GM19438 (cell line): Measurements from ENCODE around the gene CALD1.
"Not testable (repeated sequence)": the region's sequence is repeated elsewhere in the genome, so short reads cannot be mapped to it uniquely, and the experiment has no call there.

Source experiments
- ATAC-seq: cut with Tn5 transposase; IDR thresholded peaks from one replicate; pipeline ENCODE4 v1.9.1; 2021; ENCODE audit warnings: low read depth; ENCODE audit not compliant: unreplicated experiment

The CALD1 gene

DNA sequence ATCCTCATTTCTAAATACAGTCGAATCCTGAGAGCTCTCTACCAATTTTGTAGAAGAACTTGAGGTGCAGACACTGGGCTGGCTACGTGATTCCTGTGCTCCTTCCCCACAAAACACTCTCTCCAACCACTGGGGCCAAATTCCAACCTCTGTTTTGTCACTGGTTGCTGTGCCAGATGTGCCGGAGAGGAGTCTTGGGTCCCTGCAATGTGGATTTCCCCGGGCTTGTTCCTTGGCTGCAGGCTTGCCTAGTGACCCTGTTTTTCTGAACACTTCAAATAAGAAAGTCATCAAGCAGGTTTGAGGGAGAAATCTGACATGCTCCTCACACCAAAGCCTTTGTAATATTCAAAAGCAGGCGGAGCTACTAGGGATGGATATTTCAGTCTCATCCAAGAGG lies 162.5 kb downstream of the CALD1 start:
- no peak for ATAC-seq

DNA sequence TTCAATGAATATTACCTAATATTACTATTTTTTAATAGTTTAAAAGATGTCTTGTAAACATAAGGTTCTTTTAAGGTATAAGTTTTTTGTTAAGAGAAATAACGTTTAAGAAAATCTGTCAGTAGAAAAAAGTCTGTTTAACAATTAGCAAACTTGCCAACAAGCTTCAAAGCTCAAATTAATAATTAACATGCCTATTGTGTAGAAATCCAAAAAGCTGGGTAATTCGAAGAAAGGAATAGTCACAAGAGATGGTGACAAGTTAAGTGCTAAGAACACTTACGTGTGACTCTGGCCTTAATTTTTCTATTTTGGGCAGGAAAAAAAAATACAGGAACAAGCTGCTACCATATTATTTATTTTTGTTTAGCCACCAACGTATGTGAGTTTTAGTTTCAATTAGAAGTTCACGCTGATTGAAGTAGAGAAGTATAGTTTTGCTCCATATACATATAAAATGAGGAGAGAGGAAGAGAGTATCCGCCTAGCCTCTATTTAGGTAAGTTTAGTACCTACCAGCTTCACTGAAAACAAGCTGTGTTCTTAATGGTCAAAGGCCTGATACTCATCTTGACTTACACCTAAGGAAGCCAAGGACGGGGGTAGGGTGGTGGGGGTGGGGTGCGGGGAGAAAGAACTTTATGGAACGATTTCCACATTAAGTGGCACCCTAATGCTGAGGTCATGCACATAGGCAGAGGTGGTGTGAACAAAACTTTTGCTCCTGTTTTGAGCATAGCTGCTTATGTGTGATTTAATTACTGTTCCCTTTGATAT lies 163.4 kb downstream of the CALD1 start:
- ATAC-seq: no peak

DNA sequence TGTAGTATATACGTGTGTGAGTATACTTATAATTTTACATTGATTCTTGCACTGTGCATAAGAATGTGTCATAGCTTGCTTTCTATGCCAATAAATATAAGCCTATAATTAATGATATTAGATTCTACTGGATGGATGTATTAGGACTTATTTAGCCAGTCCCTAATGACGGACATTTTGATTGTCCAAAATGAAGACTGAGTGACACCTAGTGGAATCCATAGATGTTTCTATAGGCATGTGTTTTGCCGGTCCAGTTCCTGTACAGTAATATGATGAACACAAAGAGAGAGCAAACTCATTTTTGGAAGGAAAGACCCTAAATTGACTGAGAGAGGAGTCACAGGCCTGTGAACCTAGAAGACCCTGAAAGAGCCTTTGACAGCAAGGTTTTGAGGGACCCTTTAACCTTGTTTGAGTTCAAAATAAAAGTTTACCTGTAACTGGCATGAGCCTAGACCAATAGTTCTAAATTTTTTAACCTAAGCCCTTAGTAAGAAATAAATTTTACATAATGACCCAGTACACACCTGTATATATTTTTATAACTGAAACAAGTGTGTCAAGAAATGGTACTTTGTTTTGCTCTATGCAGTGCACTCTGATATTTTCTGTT lies 164.5 kb downstream of the CALD1 start:
- ATAC-seq: peak; percentile 80

DNA sequence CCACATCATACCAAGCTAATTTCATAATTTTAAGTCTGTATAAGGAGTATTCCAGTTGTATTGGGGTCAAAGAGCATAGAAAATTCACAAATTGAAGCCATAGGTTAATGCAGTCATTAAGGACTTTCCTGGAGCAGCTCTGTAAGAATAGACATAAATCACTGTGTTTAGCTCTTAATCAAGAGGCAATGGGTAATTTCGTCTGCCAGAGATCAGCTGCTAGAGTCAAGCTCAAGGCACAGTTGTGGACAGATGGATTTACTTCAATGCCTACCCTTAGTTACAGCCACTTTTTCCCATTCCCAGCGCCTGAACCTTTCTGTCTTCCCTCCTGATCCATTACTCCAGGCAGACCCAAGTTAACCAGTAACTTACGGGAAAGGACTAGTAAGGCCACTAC lies 166.3 kb downstream of the CALD1 start:
- no peak for ATAC-seq

DNA sequence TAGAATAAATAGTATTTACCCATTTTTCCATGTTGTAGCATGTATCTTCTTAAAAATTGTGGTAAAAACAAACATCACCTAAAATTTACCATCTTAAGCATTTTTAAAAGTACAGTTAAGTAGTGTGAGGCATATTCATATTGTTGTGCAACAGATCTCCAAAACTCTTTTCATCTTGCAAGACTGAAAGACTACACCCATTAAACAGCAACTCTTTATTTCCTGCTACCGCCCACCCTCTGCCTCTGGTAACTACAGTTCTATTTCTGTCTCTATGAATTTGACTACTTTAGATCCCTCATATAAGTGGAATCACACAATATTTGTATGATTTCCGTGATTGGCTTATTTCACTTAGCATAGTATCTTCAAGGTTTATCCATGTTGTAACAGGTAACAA lies 166.8 kb downstream of the CALD1 start:
- ATAC-seq: no peak

DNA sequence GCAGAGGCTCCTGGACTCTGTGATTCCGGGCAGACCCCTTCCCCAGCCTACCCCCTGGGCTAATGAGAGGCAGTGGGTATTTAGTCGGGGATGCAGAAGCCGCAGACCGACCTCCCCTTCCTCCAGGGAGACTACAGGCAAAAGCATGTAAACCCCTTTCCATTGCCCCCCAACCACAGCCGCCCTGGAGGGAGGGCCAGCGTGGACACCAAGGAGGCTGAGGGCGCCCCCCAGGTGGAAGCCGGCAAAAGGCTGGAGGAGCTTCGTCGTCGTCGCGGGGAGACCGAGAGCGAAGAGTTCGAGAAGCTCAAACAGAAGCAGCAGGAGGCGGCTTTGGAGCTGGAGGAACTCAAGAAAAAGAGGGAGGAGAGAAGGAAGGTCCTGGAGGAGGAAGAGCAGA lies 167.9 kb downstream of the CALD1 start:
- ATAC-seq: no peak

DNA sequence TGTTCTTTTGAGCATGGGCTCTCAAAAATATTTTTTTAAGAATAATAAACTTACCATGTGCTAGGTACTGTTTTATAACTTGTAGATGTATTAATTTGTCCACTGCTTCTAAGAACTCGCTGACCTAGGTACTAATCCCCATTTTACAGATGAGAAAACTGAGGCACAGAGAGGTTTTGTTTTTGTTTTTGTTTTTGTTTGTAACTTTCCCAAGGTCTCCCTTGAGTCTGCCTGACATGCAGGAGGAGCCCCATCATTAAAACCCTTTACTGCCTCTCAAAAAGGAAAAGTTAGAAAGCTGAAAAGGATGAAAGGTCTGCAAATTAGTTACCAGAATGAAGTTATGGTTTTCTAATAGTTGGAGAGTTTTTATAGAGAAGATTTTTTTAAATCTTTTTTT lies 168.4 kb downstream of the CALD1 start:
- ATAC-seq: no peak

DNA sequence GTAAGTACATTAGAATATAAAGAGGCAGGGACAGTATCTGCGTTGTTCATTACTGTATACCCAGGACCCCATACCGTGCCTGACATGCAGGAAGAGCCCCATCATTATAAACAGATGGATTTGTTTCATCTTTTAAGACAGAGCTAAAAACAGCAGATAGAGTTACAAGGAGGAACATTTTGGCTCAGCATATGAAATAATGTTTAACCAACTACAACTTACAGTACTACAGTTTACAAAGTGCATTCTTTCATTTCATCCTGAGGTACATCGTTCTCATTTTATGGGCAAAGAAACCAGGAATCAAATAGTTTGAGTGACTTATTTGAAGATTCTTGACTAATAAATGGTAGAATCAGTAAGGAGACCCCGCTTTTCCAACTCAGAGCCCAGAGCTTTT lies 168.8 kb downstream of the CALD1 start:
- ATAC-seq: no peak

DNA sequence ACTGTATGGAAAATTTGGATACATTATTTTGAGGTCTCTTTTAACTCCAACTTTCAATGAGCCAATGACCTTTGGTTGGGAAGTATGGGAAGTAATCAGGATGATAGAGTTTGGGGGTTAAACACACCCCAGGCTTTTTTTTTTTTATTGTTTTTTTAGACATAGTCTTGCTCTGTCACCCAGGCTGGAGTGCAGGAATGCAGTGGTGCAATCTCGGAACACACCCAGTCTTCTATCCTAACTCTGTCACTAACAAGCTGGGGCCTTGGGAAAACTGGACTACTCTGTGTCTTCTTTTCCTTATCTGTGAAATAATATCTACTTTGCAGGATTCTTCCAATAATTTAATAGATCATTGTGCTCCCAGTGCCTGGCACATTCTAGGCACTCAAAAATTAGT lies 169.3 kb downstream of the CALD1 start:
- ATAC-seq: no peak

DNA sequence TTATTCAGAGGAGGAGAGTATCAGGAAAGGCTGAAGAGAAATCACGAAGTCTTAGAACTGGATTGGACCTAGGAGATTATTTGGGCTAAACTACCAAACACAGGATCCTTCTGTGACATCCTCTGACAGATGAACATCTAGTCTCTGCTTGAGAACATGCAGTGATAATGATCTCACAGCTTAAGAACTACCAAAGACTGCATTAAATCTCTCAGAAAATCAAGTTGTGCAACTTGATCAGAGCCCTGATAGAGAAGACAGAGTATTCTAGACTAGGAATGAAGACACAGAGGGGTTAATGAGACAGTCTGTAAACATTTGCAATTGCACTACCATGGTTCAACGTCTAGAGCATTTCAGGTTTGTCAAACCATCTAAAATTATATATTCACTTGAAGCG lies 169.7 kb downstream of the CALD1 start:
- ATAC-seq: no peak

DNA sequence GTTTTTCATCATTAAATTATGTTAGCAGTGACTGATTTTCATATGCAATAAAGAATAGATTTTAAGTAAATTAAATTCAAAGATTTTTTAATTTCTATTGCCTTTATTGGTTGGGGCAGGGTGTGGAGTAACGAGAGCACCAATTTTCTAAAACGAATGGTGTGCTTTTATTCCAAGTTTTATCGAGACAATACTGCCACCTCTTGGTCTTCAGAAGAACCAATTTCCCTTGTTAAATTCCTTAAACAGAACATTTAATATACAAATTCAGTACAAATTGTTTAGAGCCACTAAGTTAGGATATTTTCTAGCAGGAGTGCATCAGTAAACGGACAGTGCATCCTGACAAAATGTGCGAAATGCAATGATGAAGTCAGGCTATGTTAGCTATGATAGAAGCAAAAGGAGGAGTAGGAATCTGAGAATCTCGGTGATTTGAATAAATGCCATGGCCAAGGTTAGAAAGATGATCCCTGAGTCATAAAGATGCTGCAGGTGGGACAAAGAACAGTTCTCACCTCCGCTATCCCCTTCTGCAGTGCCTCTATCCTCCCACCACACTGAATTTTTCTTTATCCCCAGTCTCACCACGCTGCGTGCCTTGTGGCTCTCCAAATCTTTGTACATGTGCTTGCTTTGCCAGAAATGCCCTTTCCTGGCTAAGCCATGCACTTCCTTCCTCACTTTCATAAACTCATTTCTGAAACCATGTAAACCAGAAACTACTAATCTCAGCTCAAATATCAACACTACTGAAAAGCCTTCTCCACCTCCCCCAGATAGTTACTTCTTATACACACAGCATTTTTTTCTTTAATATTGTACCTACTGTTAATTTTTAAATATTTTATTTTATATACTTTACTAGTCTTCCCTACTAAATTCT lies 175.0 kb downstream of the CALD1 start:
- no peak for ATAC-seq

DNA sequence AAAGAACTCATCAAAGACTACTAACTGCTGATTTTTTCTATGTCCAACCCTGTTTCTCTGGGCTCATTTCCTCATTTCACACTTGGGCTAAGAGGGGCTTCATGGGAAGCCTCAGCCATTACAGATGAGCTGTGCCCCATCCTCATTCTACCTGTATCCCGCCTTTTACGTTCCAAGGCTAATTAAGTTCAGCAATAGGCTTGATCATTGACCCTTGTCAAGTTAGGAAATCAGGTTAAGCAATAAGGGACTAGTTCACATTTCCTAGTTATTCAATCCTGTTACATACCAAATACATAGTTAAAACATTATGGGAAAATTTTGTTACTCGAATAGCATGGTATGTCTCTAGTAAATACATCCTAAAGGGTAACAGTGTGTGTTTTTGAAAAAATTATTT lies 177.6 kb downstream of the CALD1 start:
- no peak for ATAC-seq

DNA sequence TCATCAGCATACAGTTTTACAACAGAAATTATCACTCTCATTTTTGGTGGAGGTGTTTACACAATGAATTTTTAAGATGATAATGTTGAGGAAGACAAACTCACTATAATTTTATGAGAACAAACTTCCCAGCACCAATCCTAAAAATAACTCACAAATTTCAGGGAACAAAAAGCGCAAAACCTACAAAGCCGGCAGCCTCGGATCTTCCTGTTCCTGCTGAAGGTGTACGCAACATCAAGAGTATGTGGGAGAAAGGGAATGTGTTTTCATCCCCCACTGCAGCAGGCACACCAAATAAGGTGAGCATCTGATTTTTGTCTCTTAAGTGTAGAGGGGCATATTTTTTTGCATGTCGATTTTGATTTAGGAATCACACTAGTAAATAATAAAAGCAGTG lies 180.4 kb downstream of the CALD1 start:
- ATAC-seq: no peak

DNA sequence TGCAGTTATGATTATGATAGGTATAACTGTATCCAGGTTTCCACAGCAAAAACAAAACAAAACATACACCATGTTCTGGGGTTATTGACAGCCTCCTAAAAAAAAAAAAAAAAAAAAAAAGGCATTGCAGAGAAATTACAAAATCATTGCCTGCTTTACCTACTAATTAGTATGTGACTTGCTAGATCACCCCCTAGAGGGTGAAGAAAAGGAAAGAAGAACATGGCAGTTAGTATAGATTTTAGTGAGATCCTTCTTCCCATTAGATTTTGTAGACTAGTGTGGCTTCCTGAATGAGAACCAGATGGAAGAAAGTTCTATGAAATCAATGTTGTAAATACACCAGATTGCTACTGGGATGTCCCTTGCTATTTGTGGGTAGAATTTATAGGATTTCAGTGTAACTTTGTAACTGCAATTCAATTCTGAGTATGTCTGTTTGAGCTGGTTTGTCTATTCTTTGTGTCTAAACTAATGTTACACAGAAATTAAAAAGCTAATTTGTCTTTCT lies 182.9 kb downstream of the CALD1 start:
- no peak for ATAC-seq

DNA sequence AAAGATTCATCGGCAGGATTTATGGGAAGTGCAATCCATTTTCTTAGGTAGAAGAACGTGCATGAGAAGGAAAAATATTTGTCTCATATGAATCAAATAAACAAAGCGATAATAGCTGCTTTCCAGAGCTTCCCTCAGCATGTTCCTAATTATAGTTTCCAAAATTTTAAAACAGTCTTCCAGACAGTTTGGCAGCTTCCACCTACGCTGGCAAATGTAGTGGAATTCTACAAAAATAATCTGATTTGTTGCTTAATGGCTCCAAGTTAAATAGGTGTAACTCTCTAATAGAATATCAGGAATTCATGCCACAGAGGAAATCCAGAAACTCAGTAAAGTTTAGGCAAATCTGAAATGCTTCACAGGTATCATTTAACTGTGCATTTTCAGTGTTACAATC lies 183.6 kb downstream of the CALD1 start:
- ATAC-seq: no peak

DNA sequence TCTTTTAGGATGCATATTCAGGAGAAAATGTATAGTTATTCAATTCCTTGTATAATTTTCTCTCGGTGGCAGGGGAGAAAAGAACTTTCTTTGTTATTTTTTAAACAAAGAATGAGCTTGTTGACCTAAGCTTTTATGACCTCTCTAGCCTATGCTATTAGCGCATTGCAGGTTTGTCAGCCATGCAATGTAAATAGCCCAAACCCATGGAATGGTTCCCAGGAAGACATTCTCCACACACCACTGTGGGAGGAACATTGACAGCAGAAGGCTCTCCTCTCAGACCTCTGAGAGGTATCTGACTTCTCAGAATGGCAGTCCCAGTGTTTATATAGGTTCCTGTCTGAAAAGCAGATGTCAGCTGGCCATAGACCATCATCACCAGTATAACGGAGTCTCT lies 187.3 kb downstream of the CALD1 start:
- no peak for ATAC-seq

DNA sequence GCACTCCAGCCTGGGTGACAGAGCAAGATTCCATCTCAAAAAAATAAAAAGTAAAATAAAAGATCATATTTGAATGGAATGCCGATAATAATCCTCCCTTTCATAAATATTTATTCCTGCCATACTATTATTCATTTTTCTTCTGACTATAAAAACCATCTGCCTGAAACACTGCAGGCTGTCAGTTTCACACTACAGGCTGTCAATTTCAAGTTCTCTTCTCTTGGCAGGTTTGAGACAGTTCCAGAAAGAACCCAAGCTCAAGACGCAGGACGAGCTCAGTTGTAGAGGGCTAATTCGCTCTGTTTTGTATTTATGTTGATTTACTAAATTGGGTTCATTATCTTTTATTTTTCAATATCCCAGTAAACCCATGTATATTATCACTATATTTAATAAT lies 188.7 kb downstream of the CALD1 start:
- ATAC-seq: no peak

DNA sequence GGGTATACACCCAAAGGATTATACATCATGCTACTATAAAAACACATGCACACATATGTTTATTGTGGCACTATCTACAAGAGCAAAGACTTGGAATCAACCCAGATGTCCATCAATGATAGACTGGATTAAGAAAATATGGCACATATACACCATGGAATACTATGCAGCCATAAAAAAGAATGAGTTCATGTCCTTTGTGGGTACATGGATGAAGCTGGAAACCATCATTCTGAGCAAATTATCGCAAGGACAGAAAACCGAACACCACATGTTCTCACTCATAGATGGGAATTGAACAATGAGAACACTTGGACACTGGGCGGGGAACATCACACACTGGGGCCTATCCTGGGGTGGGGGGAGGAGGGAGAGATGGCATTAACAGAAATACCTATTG lies 202.2 kb downstream of the CALD1 start:
- not testable (repeated sequence) for ATAC-seq

DNA sequence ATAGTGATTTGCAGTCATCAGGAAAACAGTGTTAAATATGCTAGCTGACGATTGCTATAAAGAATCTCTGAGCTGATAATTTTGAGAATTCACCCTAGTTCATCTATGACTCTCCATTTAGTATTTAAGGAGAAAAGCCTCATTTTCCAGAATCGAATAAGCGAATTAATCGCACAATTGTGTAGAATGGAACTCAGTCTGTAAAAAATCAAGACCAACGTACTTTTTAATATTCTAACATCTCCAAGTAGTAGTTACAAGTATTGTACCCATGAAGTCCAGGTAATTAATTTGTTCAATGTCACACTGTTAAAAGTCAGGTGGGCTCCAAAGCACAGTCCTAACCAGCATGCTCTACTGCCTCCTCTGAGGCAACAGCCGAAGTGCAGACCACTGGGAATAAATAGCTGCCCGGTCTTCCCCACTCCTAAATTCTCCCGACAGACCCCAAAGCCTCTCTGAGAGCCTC lies 206.5 kb downstream of the CALD1 start:
- ATAC-seq: peak; percentile 38

DNA sequence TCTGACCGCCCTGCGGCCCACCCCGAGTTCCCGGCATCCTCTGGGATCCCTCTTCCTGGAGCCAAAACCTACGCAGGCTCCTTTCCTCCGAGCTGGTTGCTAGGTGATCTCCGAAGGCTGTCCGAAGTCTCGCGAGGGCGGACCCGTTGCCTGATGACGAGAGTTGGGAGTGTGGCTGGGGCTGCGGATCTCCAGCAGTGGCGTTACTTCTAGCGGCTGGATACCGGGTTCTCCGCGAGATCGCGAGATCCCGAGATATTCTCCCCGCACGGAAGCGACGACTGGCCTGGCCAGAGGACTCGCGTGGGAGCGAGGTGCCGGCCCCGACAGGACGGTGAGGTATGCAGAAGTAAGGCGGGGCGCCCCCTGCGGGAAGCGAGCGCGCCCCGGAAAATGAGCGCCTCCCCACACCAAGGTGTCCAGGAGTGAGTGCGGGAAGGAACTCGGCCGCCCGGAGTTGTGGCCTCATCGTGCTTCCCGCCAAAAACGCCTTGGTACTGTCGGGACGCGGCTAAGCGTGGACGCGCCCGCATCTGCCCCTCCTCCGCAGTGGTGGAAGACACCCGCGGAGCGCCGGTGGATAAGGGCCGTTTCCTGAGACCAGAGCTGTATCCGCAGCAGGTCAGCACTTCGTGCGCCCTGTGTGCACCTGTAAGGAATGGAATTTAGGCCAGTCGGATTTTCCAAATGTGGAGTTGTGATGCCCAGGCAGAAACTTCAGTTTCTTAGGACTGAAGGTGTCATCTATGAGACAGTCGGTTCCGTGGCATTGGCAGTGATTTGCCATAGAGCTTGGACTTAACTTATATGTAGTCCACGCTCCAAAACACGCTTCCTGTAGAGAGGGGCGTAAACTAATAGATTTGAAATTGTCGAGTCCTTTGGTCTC lies 207.2 kb downstream of the CALD1 start, which contains the start of gene AGBL3:
TSS of gene AGBL3 (plus strand) at position 146 of the 889 bp plus-strand sequence. CDS start 1,426 bp downstream, outside the sequence.
- peak; percentile 96 for ATAC-seq
